Smooth muscle cell (in vitro differentiated cells): ENCODE measurements around the gene FNDC7. TPM values are rescaled to one million over a fixed set of nuclear protein-coding genes. Genes with fewer than 3 reads are reported as not detected.

Source experiments
- DNase-seq: peaks from one replicate; lab custom pipeline; 2025; ENCODE audit not compliant: unreplicated experiment; lab: John Stamatoyannopoulos, UW
- H2AFZ ChIP-seq: fragments of 200-600 bp; sonication (generic); 2 replicates; pipeline ENCODE4 v1.6.0; 2016; ENCODE audit warnings: antibody characterized with exemption, low read depth, mild to moderate bottlenecking
- H3F3A ChIP-seq: fragments of 200-600 bp; sonication (generic); 2 replicates; pipeline ENCODE4 v1.6.0; 2017; ENCODE audit warnings: antibody characterized with exemption, low read depth
- H3K27ac ChIP-seq: fragments of 200-600 bp; sonication (generic); 2 replicates; pipeline ENCODE4 v1.5.1; 2016; ENCODE audit warnings: low read depth, mild to moderate bottlenecking
- H3K27me3 ChIP-seq: fragments of 200-600 bp; sonication (generic); 2 replicates; pipeline ENCODE4 v1.6.1; 2016; ENCODE audit warnings: low read depth, mild to moderate bottlenecking
- H3K36me3 ChIP-seq: fragments of 200-600 bp; sonication (generic); 2 replicates; pipeline ENCODE4 v1.5.1; 2016; ENCODE audit warnings: low read depth
- H3K4me1 ChIP-seq: fragments of 200-600 bp; sonication (generic); 2 replicates; pipeline ENCODE4 v1.5.1; 2016; ENCODE audit warnings: low read depth
- H3K4me2 ChIP-seq: fragments of 200-600 bp; sonication (generic); 2 replicates; pipeline ENCODE4 v1.6.0; 2016; ENCODE audit warnings: mild to moderate bottlenecking
- H3K4me3 ChIP-seq: fragments of 200-600 bp; sonication (generic); 2 replicates; pipeline ENCODE4 v1.5.1; 2016; ENCODE audit warnings: mild to moderate bottlenecking
- H3K79me2 ChIP-seq: fragments of 200-600 bp; sonication (generic); 2 replicates; pipeline ENCODE4 v1.6.0; 2016; ENCODE audit warnings: low read depth, mild to moderate bottlenecking
- H3K9ac ChIP-seq: fragments of 200-600 bp; sonication (generic); 2 replicates; pipeline ENCODE4 v1.6.0; 2016; ENCODE audit warnings: low read depth
- H3K9me3 ChIP-seq: fragments of 200-600 bp; sonication (generic); replicated peaks from 2 replicates; pipeline ENCODE4 v1.5.1; 2016; ENCODE audit warnings: low read depth
- H4K20me1 ChIP-seq: fragments of 200-600 bp; sonication (generic); 2 replicates; pipeline ENCODE4 v1.6.0; 2016; ENCODE audit warnings: low read depth
- WGBS: methylation state at CpG from one replicate; pipeline ENCODE4 v1.1.7; 2016; ENCODE audit warnings: low lambda C conversion rate; 5-methylcytosine and 5-hydroxymethylcytosine counted together
- polyA plus RNA-seq: library from polyadenylated mRNA; unstranded; fragments of >200 nt; fragmentation: Nextera tagmentation; extraction: Ambion mirVana; gene quantifications from 2 replicates; pipeline ENCODE4 v1.2.1, GENCODE V29; 2016
- total RNA-seq: library from RNA; depleted of rRNA; stranded (reverse); fragments of >200 nt; gene quantifications from 2 replicates; pipeline ENCODE4 v1.2.3, GENCODE V29; 2014
- TF ChIP-seq, protein P1 (sequence below): fragments of 200-600 bp; sonication (generic); IDR thresholded peaks from 2 replicates; pipeline ENCODE4 v1.5.1; 2017; ENCODE audit warnings: borderline replicate concordance, mild to moderate bottlenecking, antibody characterized with exemption; ENCODE audit not compliant: insufficient read depth, poor library complexity, severe bottlenecking

The FNDC7 gene
- total and polyA plus RNA-seq, 2 experiments from 2014 or later, result 0.18 TPM; not detected in 1

DNA sequence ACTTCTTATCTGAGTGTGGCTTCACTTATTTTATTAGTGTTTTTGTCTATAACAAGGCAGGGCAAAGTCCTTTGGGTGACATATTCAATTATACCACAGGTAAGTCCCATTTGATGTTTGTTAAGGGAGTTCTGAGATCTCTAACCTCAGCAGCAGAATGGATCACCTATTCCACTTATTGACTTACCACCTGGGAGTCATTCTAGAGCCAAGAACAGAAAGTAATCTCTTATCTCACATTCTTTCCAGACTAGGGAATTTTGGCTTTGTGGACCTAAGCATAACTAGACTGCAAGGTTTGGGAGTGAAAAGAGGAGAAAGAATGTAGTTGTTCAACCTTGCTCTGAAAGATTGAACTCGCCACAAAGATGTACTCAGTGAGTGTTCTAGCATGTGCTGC is 13.2 kb downstream of the FNDC7 start:
- H3K36me3 ChIP-seq, result no peaks in the 10 kb centered on the region
- H2AFZ ChIP-seq, result no peak overlapping the region
- H3K4me3 ChIP-seq, result no peak overlapping the region
- H3F3A ChIP-seq, result peaks cover 7% of the 10 kb centered on the region
- DNase-seq, result no peak
- no peaks in the 10 kb centered on the region for H3K27me3 ChIP-seq
- H3K4me2 ChIP-seq, result no peak overlapping the region
- H3K27ac ChIP-seq, result no peak overlapping the region
- TF ChIP-seq, protein P1, sequence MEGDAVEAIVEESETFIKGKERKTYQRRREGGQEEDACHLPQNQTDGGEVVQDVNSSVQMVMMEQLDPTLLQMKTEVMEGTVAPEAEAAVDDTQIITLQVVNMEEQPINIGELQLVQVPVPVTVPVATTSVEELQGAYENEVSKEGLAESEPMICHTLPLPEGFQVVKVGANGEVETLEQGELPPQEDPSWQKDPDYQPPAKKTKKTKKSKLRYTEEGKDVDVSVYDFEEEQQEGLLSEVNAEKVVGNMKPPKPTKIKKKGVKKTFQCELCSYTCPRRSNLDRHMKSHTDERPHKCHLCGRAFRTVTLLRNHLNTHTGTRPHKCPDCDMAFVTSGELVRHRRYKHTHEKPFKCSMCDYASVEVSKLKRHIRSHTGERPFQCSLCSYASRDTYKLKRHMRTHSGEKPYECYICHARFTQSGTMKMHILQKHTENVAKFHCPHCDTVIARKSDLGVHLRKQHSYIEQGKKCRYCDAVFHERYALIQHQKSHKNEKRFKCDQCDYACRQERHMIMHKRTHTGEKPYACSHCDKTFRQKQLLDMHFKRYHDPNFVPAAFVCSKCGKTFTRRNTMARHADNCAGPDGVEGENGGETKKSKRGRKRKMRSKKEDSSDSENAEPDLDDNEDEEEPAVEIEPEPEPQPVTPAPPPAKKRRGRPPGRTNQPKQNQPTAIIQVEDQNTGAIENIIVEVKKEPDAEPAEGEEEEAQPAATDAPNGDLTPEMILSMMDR, result no peak
- no peaks in the 10 kb centered on the region for H3K79me2 ChIP-seq
- 86% methylated on average over 1 of the region's 1 CpG for WGBS
- no peaks in the 10 kb centered on the region for H4K20me1 ChIP-seq
- H3K9me3 ChIP-seq, result no peaks in the 10 kb centered on the region
- H3K4me1 ChIP-seq, result peaks cover 8% of the 10 kb centered on the region
- H3K9ac ChIP-seq, result no peak overlapping the region

DNA sequence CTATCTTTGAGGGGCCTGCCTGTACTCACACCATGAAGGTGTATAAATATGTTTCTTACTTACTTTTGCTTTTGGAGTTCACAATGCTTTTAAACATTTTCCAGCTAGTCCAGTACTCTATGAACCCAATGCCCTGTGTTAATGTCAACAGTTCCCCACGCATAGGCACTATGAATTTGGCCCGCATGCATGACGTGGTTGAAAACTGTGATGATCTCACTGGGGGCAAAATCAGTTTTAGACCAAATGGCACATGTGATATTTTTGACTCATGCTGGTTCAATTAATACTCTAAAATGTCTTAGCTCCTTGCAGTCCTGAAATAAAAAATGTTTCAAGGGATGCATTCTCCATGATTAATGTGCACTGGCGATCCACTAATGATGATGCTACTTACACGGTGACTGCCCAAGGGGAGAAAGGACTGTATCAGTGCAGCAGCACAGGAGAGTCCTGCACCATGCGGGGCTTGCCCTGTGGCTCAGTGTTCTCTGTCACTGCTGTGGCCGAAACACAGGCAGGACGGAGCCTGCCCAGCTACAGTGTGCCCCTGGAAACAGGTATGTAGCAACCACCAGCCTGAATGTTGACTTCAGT is 15.7 kb downstream of the FNDC7 start:
- WGBS, result 87% methylated on average over 8 of the region's 8 CpGs
- TF ChIP-seq, protein P1, result no peak

DNA sequence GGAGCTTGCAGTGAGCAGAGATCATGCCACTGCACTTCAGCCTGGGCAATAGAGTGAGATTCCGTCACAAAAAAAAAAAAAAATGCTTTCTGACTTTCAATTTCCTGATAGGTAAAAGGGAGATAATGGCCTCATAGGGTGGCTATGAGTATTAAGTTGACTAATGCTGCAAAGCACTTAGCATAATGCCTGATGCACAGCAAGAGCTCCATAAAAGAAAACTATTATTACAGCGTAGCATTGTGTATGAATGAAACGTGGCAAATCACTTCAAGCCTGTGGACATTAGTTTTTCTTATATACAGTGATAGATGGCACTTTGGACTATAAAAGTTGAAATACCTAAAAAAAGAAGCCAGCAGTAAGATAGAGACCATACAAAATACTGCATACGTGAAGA is 16.8 kb downstream of the FNDC7 start:
- no peak overlapping the region for H3K9ac ChIP-seq
- H3K27ac ChIP-seq, result no peak overlapping the region
- no peak for DNase-seq
- H4K20me1 ChIP-seq, result no peaks in the 10 kb centered on the region
- H3K36me3 ChIP-seq, result no peaks in the 10 kb centered on the region
- no peaks in the 10 kb centered on the region for H3K79me2 ChIP-seq
- no peak overlapping the region for H2AFZ ChIP-seq
- TF ChIP-seq, protein P1, result no peak
- H3K9me3 ChIP-seq, result no peaks in the 10 kb centered on the region
- H3F3A ChIP-seq, result no peaks in the 10 kb centered on the region
- H3K4me3 ChIP-seq, result no peak overlapping the region
- WGBS, result 93% methylated on average over 4 of the region's 4 CpGs
- no peak overlapping the region for H3K4me2 ChIP-seq
- H3K4me1 ChIP-seq, result no peaks in the 10 kb centered on the region
- no peaks in the 10 kb centered on the region for H3K27me3 ChIP-seq

More for the DNA sequence above, 15.7 kb downstream of the FNDC7 start:
- Histone ChIP-seq H3K4me1 (no peaks in the 10 kb centered on the region), H3K9ac (no peak overlapping the region), H3K4me2 (no peak overlapping the region), H3K79me2 (no peaks in the 10 kb centered on the region), H3K27ac (no peak overlapping the region), H3K36me3 (no peaks in the 10 kb centered on the region), H4K20me1 (no peaks in the 10 kb centered on the region), H3K27me3 (no peaks in the 10 kb centered on the region), H2AFZ (no peak overlapping the region), H3F3A (no peaks in the 10 kb centered on the region), H3K4me3 (no peak overlapping the region), H3K9me3 (no peaks in the 10 kb centered on the region)
- no peak for DNase-seq

- H2AFZ ChIP-seq, result no peak overlapping the region
- no peaks in the 10 kb centered on the region for H3K9me3 ChIP-seq
- no peak for DNase-seq
- WGBS, result 90% methylated on average over 1 of the region's 1 CpG
- no peak overlapping the region for H3K9ac ChIP-seq
- H4K20me1 ChIP-seq, result no peaks in the 10 kb centered on the region
- H3K79me2 ChIP-seq, result no peaks in the 10 kb centered on the region
- no peak overlapping the region for H3K4me2 ChIP-seq
- H3K36me3 ChIP-seq, result no peaks in the 10 kb centered on the region
- H3K27ac ChIP-seq, result no peak overlapping the region
- no peaks in the 10 kb centered on the region for H3K4me1 ChIP-seq
- H3K4me3 ChIP-seq, result no peak overlapping the region
- H3K27me3 ChIP-seq, result no peaks in the 10 kb centered on the region
- TF ChIP-seq, protein P1, result no peak
- H3F3A ChIP-seq, result no peaks in the 10 kb centered on the region
Observed at GRCh38 chr1:108732398-108732797, 19.7 kb downstream of the FNDC7 start.
